CD1c-positive myeloid dendritic cell (primary cell): Measurements from ENCODE around the gene TP53TG3D.
"Not testable (repeated sequence)": the region's sequence is repeated elsewhere in the genome, so short reads cannot be mapped to it uniquely, and the experiment has no call there.

Source experiments
- DNase-seq: peaks from one replicate; pipeline ENCODE4 v3.0.0-alpha.2; 2016; ENCODE audit errors: extremely low spot score

Gene TP53TG3D, protein sequence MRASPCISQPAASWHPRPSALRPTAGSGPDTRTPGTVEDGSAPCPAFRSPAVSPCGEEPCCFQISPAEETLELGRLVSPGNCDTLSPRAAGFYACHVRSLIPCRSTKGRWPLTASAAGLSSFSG

DNA sequence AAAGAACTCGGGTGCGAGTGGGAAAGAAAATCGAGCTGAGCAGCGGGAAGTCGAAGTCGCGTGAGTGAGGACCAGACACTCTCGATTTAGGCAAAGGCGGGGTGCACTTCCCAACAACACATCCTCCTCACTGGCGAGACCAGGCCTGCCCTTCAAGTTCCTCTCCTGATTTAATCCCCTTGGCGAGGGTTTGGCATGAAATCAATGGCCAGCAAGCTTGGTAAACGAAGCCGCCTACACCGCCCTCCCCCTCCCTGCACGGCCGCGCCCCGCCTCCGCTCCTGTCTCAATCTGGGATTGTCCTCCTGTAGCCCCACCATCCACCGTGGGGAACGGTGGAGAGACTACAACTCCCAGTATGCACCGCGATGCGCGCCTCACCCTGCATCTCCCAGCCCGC is at the start of gene TP53TG3D:
Gene TP53TG3D (plus strand): TSS at position 301 of the 400 bp plus-strand sequence. CDS start 68 bp downstream, at position 369.
- not testable (repeated sequence) for DNase-seq

DNA sequence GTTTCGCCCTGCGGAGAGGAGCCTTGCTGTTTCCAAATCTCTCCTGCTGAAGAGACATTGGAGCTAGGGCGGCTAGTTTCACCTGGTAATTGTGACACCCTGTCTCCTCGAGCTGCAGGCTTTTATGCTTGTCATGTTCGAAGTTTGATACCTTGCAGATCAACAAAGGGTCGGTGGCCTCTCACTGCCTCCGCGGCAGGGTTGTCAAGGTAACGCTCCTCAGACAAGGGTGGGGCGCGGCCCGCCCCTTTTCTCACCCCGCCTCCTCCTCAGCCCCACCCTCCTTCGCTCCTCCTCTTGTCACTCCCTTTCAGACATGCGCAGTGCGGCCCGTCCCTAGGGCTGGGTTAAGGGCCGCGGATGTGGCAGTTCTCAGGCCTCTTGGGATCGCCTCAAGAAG is 421 bp downstream of the TP53TG3D start:
- not testable (repeated sequence) for DNase-seq

DNA sequence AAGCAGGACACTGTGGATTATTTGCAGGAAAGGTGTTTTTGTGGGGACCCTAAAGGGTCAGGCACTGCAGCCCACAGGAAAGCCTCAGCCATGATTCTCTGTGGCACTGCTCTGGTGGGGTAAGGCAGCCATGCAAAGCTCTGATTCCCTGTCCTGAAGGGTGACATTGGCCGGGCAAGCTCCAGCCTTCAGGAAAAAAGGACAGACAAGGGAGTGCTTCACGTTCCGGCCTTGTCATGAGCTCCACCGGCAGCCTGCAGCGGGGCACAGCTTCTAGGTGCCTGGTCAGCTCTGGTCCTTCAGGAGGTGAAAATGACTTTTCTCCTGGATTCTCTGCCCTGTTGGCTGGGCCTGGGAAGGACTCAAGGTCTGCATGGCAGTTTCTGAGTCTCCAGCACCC is 8.4 kb downstream of the TP53TG3D start:
- DNase-seq, result not testable (repeated sequence)

DNA sequence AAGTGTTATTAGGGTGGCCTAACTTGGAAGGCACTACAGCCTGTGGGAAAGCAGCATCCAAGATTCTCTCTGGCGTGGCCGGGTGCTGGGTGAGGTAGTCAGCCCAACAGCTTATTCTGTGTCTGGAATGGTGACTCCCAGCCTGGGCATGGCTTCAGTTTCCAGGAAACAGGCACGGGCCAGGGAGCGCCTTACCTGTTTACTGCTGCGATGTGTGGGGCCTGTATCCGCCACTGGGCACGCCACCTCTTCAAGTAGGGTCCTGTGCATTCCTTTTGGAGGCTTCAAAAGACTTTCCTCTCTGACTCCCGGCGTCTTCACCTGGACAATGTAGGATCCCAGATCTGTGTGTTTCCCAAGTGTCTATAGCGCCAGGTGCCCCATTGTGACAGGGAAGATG is 10.5 kb downstream of the TP53TG3D start:
- not testable (repeated sequence) for DNase-seq

DNA sequence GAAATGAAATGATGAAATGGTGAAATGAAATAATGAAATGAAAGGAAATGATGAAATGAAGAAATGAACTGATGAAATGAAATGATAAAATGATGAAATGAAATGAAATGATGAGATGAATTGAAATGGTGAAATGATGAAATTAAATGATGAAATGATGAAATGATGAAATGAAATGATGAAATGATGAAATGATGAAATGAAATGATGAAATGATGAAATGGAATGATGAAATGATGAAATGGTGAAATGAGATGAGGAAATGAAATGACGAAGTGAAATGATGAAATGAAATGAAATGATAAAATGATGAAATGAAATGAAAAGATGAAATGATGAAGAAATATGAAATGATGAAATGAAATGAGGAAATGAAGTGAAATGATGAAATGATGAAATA is 28.8 kb downstream of the TP53TG3D start:
- not testable (repeated sequence) for DNase-seq

DNA sequence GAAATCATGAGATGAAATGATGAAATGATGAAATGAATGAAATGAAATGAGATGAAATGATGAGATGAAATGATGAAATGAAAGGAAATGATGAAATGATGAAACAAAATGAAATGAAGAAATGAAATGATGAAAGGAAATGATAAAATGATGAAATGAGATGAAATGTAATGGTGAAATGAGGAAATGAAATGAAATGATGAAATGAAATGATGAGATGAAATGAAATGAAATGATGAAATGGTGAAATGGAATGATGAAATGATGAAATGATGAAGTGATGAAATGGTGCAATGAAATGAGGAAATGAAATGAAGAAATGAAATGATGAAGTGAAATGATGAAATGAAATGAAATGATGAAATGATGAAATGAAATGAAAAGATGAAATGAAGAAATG is 29.9 kb downstream of the TP53TG3D start:
- not testable (repeated sequence) for DNase-seq

DNA sequence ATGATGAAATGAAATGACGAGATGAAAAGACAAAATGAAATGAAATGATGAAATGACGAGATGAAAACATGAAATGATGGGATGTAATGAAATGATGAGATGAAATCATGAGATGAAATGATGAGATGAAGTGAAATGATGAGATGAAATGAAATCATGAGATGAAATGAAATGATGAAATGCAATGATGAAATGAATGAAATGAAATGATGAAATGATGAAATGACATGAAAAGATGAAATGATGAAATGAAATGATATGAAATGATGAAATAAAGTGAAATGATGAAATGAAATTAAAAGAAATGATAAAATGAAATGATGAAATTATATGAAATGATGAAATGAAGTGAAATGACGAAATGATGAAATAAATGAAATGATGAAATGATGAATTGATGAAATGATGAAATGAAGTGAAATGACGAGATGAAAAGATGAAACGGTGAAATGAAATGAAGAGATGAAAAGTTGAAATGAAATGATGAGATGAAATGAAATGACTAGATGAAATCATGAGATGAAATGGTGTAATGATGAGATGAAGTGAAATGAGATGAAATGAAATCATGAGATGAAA is 30.9 kb downstream of the TP53TG3D start:
- not testable (repeated sequence) for DNase-seq

DNA sequence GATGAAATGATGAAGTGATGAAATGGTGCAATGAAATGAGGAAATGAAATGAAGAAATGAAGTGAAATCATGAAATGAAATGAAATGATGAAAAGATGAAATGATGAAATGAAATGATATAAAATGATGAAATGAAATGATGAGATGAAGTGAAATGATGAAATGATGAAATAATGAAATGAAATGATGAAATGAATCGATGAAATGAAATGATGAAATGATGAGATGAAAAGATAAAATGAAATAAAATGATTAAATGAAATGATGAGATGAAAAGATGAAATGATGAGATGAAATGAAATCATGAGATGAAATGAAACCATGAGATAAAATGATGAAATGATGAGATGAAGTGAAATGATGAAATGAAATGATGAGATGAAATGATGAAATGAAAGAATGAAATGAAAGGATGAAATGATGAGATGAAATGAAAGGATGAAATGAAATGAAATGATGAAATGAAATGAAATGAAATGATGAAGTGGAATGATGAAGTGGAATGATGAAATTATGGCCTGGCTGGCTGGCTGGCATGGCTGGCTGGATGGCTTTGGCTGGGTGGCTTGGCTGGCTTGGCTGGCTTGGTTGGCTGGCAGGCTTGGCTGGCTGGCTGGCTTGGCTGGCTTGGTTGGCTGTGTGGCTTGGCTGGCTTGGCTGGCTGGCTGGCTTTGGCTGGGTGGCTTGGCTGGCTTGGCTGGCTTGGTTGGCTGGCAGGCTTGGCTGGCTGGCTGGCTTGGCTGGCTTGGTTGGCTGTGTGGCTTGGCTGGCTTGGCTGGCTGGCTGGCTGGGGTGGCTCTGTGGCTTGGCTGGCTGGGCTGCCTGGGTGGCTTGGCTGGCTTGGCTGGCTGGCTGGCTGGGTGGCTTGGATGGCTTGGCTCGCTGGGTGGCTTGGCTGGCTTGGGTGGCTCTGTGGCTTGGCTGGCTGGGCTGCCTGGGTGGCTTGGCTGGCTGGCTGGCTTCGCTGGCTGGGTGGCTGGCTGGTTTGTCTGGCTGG is 32.0 kb downstream of the TP53TG3D start:
- not testable (repeated sequence) for DNase-seq

DNA sequence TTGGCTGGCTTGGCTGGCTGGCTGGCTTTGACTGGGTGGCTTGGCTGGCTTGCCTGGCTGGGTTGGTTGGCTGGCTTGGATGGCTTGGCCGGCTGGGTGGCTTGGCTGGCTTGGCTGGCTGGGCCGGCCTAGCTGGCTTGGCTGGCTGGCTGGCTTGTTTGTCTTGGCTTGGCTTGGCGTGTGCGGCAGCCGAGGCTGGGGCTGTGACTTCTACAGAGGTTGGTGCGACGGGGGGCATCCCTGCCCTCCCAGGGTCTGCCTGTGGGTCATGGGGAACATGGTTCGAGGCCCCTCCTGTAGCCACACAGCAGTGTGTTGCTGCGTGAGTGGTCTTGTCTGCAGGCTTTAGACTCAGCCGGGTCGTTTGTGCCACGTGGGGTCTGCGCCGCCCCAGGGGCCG is 33.1 kb downstream of the TP53TG3D start:
- not testable (repeated sequence) for DNase-seq

DNA sequence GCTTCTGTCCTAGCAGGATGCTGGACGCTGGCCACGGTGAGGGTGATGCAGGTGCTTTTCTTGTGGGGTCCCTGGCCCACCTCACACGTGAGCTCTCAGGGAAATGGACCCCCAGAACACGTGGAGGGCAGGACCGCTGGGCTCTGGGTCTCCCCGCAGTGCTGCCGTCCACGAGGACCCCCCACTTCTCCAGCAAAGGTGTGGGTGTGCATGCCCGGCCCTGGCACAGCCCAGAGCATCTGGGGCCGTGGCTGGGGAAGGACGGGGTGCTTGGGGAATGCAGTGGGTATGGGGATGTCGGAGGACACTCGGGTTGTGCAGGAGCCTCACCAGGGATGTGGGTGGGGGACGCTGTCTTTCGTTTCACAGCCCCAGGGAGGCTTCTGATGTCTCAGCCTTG is 34.7 kb downstream of the TP53TG3D start:
- not testable (repeated sequence) for DNase-seq

DNA sequence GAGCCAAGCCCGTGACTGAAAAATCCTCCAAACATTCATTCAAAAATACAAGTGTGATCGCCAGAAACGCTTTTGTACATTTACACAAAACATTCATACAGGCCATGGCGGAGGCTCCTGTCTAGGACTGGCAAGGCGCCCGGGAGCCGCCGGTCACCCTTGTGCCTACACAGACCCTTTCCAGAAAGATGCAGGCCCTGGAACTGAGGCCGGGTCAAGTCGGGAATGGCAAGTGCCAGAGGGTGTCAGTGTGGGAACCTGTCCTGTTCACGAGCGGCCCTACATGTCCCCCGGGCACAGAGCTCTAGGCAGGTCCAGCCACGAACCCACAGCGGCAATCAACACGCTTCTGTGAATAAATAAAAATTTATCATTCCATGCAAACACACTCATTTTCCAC is 36.1 kb downstream of the TP53TG3D start:
- DNase-seq, result not testable (repeated sequence)

DNA sequence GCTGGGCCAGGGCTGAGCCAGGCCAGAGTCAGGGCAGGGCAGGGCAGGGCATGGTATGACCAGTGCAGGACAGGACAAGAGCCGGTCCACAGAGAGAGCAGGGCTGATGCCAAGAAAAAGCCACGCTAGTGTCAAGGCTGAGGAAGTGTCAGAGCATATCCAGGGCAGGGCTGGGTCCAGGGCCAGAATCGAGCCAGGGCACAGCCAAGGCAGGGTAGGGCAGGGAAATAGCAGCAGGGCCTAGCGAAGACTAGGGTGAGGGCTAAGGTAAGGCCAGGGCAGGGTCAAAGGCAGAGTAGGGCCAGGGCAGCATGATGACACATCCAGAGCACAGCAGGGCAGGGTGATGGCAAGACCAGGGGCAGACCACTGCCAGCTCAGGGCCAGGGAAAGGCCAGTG is 49.7 kb downstream of the TP53TG3D start:
- DNase-seq, result not testable (repeated sequence)
